ENCODE measurements around the gene APLF.
"Not testable (repeated sequence)": the region's sequence is repeated elsewhere in the genome, so short reads cannot be mapped to it uniquely, and the experiment has no call there.

The APLF gene

DNA sequence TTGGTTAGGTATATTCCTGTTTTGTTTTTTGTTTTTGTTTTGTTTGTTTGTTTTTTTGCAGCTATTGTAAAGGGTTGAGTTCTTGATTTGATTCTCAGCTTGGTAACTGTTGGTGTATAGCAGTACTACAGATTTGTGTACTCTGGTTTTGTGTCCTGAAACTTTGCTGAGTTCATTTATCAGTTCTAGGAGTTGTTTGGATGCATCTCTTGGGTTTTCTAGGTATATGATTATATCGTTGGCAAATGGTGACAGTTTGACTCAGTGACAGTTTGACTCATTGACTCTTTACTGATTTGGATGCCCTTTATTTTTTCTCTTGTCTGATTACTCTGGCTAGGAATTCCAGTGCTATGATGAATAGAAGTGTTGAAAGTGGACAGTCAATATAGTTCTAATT is 53.7 kb downstream of the APLF start:
- no peak overlapping the region for H3K27ac ChIP-seq
- no peak overlapping the region for H3K4me3 ChIP-seq (ENCODE audit: low read depth in 1 of 2, low read length in 1 of 2)
- H3K27me3 ChIP-seq, result no peaks in the 10 kb centered on the region
- no peaks in the 10 kb centered on the region for H3K4me1 ChIP-seq (ENCODE audit: control insufficient read depth in 1 of 2, insufficient read depth in 1 of 2, low read depth in 1 of 2, low read length in 1 of 2)
- no peaks in the 10 kb centered on the region for H3K9me3 ChIP-seq
- TF ChIP-seq, protein P1, sequence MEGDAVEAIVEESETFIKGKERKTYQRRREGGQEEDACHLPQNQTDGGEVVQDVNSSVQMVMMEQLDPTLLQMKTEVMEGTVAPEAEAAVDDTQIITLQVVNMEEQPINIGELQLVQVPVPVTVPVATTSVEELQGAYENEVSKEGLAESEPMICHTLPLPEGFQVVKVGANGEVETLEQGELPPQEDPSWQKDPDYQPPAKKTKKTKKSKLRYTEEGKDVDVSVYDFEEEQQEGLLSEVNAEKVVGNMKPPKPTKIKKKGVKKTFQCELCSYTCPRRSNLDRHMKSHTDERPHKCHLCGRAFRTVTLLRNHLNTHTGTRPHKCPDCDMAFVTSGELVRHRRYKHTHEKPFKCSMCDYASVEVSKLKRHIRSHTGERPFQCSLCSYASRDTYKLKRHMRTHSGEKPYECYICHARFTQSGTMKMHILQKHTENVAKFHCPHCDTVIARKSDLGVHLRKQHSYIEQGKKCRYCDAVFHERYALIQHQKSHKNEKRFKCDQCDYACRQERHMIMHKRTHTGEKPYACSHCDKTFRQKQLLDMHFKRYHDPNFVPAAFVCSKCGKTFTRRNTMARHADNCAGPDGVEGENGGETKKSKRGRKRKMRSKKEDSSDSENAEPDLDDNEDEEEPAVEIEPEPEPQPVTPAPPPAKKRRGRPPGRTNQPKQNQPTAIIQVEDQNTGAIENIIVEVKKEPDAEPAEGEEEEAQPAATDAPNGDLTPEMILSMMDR (IDR thresholded peaks at IDR 0.05), result no peak
- no peaks in the 10 kb centered on the region for H3K36me3 ChIP-seq

DNA sequence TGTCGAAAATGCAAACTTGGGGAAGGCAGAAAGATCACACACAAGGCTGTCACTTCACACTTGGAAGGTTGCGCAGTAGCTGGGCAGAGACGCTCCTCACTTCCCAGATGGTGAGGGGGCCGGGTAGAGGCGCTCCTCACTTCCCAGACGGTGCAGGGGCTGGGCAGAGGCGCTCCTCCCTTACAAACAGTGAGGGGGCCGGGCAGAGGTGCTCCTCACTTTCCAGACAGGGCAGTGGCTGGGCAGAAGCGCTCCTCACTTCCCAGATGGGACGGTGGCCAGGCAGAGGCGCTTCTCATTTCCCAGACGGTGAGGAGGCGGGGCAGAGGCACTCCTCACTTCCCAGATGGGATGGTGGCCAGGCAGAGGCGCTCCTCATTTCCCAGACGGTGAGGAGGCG is 59.6 kb downstream of the APLF start:
- H3K27me3 ChIP-seq; H3K4me1 ChIP-seq (ENCODE audit: control insufficient read depth in 1 of 2, insufficient read depth in 1 of 2, low read depth in 1 of 2, low read length in 1 of 2); H3K27ac ChIP-seq; H3K9me3 ChIP-seq; H3K36me3 ChIP-seq; H3K4me3 ChIP-seq (ENCODE audit: low read depth in 1 of 2, low read length in 1 of 2): not testable (repeated sequence)

DNA sequence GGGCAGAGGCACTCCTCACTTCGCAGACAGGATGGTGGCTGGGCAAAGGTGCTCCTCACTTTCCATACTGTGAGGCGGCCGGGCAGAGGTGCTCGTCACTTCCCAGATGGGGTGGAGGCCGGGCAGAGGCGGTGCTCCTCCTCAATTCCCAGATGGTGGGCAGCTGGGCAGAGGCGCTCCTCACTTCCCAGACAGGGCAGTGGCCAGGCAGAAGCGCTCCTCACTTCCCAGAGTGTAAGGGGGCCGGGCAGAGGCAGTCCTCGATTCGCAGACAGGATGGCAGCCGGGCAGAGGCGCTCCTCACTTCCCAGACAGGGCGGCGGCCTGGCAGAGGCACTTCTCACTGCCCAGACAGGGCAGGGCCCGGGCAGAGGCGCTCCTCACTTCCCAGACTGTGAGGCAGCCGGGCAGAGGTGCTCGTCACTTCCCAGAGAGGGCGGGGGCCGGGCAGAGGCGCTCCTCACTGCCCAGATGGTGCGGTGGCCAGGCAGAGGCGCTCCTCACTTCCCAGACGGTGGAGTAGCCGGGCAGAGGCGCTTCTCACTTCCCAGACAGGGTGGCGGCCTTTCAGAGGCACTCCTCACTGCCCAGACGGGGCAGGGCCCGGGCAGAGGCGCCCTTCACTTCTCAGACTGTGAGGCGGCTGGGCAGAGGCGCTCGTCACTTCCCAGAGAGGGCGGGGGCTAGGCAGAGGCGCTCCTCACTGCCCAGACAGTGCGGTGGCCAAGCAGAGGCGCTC is 60.1 kb downstream of the APLF start:
- H3K4me3 ChIP-seq (ENCODE audit: low read depth in 1 of 2, low read length in 1 of 2); H3K4me1 ChIP-seq (ENCODE audit: control insufficient read depth in 1 of 2, insufficient read depth in 1 of 2, low read depth in 1 of 2, low read length in 1 of 2); H3K27me3 ChIP-seq; H3K9me3 ChIP-seq; H3K36me3 ChIP-seq; H3K27ac ChIP-seq: not testable (repeated sequence)

DNA sequence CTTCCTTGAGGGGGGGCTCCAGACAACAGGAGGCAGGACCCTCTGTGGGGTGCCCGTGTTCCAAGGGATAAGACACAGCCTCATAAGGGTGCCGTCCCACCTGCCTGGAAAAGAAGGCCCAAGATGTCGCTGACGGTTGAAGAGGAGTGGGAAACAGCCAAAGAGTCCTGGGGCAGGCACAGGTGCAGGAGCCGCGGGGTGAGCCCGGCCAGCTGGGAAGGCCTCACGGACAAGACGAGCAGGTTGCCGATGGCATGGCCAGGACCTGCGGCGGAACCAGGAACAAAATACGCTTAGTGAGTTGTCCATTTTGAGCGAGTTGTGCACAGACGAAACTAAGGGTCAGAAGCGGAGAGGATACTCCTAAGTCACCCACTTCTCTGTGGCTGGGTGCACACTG is 61.8 kb downstream of the APLF start:
- H3K4me3 ChIP-seq (ENCODE audit: low read depth in 1 of 2, low read length in 1 of 2); H3K9me3 ChIP-seq; H3K36me3 ChIP-seq; H3K27me3 ChIP-seq; H3K27ac ChIP-seq; H3K4me1 ChIP-seq (ENCODE audit: control insufficient read depth in 1 of 2, insufficient read depth in 1 of 2, low read depth in 1 of 2, low read length in 1 of 2): not testable (repeated sequence)

DNA sequence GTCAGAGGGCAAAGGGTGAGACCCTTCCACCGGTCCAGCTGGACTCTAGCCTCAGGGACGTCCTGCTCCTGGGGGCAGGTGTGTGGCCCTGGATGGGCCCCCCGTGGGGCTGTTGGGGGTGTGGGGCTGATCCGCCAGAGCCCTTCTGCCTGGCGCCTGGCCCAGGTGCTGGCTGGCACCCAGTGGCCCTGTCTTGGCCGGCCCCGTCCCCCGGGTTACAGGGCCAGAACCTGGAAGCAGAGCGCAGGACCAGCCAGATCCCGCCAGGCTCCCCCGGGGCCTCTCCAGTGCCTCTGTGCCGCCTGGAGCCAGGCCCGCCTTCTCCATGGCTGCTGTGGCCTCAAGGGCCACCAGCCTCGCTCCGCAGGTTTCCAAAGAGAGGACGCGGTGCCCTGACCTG is 62.3 kb downstream of the APLF start:
- H3K36me3 ChIP-seq; H3K27me3 ChIP-seq; H3K4me1 ChIP-seq (ENCODE audit: control insufficient read depth in 1 of 2, insufficient read depth in 1 of 2, low read depth in 1 of 2, low read length in 1 of 2); H3K9me3 ChIP-seq; H3K27ac ChIP-seq; H3K4me3 ChIP-seq (ENCODE audit: low read depth in 1 of 2, low read length in 1 of 2): not testable (repeated sequence)

DNA sequence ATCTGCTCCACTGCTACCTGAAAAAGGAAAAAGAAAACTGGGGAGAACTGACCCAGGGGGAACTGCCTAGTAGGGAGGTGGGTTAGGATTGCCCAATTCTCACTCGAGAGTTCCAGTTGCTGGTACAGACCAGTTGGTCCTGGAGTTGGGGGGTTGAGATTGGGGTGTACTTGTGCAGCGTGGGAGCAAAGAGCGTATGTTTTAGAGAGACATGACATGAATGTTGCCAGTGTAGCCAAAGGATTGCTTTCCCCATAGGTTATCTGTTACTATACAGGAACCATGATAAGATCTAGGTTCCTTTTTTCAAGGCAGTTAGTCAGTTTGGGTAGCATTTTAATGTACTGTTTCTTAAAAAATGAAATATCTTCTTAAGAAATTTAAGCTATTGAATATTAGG is 68.6 kb downstream of the APLF start:
- no peaks in the 10 kb centered on the region for H3K36me3 ChIP-seq
- TF ChIP-seq, protein P1 (IDR thresholded peaks at IDR 0.05), result no peak
- H3K27ac ChIP-seq, result no peak overlapping the region
- H3K4me3 ChIP-seq (ENCODE audit: low read depth in 1 of 2, low read length in 1 of 2), result no peak overlapping the region
- H3K27me3 ChIP-seq, result no peaks in the 10 kb centered on the region
- H3K4me1 ChIP-seq (ENCODE audit: control insufficient read depth in 1 of 2, insufficient read depth in 1 of 2, low read depth in 1 of 2, low read length in 1 of 2), result peaks cover 6 to 23% of the 10 kb centered on the region in 2 experiments
- no peaks in the 10 kb centered on the region for H3K9me3 ChIP-seq

DNA sequence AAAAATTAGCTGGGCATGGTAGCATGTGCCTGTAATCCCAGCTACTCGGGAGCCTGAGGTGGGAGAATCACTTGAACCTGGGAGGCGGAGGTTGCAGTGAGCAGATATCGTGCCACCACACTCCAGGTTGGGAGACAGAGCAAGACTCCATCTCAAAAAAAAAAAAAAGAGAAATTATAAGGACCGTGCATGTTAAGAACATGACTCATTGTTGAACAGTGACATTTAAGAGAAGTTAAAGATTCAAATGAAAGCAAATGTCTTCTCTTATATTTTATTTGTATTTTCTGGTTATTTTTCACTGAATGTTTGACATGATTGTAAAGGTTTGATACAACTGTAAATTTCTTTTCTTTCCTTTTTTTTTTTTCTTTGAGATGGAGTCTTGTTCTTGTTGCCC is 69.6 kb downstream of the APLF start:
- no peaks in the 10 kb centered on the region for H3K9me3 ChIP-seq
- H3K36me3 ChIP-seq, result no peaks in the 10 kb centered on the region
- H3K27me3 ChIP-seq, result no peaks in the 10 kb centered on the region
- H3K27ac ChIP-seq, result no peak overlapping the region
- peaks cover 6 to 23% of the 10 kb centered on the region in 2 experiments for H3K4me1 ChIP-seq (ENCODE audit: control insufficient read depth in 1 of 2, insufficient read depth in 1 of 2, low read depth in 1 of 2, low read length in 1 of 2)
- no peak overlapping the region for H3K4me3 ChIP-seq (ENCODE audit: low read depth in 1 of 2, low read length in 1 of 2)
- TF ChIP-seq, protein P1 (IDR thresholded peaks at IDR 0.05), result no peak

DNA sequence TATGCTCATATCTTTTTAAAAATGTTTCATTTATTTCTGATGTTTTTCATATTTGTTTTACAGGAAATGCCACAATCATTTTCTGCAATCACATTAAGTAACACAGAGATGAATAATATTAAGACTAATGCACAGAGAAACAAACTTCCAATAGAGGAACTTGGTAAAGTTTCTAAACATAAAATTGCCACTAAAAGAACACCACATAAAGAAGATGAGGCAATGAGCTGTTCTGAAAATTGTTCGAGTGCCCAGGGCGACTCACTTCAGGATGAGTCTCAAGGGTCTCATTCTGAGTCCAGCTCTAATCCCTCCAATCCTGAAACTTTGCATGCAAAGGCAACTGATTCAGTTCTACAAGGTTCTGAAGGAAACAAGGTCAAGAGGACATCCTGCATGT is 70.4 kb downstream of the APLF start:
- Histone ChIP-seq H3K27me3 (no peaks in the 10 kb centered on the region), H3K9me3 (no peaks in the 10 kb centered on the region), H3K27ac (peak overlapping the region; percentile 32), H3K4me1 (ENCODE audit: control insufficient read depth in 1 of 2, insufficient read depth in 1 of 2, low read depth in 1 of 2, low read length in 1 of 2) (peaks cover 6 to 23% of the 10 kb centered on the region in 2 experiments), H3K36me3 (no peaks in the 10 kb centered on the region), H3K4me3 (ENCODE audit: low read depth in 1 of 2, low read length in 1 of 2) (no peak overlapping the region)
- TF ChIP-seq, protein P1 (IDR thresholded peaks at IDR 0.05), result no peak
